ENCODE measurements around the gene SRPRA. TPM values are rescaled to one million over a fixed set of nuclear protein-coding genes. Genes with fewer than 3 reads are reported as not detected.

Gene SRPRA
- total RNA-seq, 1 donor from 2014 or later = 177 TPM

GRCh38 chr11:126253265-126253664 is 15.4 kb downstream of the SRPRA start:
- H3K9me3 Mint-ChIP-seq = no peaks in the 10 kb centered on the region
- intact Hi-C loops (cut with micrococcal nuclease) = no loop called here
- no peak overlapping the region for H3K27ac Mint-ChIP-seq

GRCh38 chr11:126246636-126247035 is 22.1 kb downstream of the SRPRA start:
- Mint-ChIP-seq H3K36me3 (ENCODE audit: low read depth) (peaks cover 8% of the 10 kb centered on the region), H3K27ac (no peak overlapping the region), H3K27me3 (ENCODE audit: low read depth) (no peaks in the 10 kb centered on the region), H3K4me3 (ENCODE audit: low read depth) (no peak overlapping the region), H3K4me1 (ENCODE audit: low read depth) (no peaks in the 10 kb centered on the region), H3K9me3 (no peaks in the 10 kb centered on the region)
- intact Hi-C loops (cut with micrococcal nuclease) = no loop called here
- no peak for DNase-seq (ENCODE audit: low spot score)

More at GRCh38 chr11:126253265-126253664, 15.4 kb downstream of the SRPRA start:
- no peaks in the 10 kb centered on the region for H3K4me1 Mint-ChIP-seq (ENCODE audit: low read depth)
- no peak for DNase-seq (ENCODE audit: low spot score)
- no peaks in the 10 kb centered on the region for H3K27me3 Mint-ChIP-seq (ENCODE audit: low read depth)
- H3K36me3 Mint-ChIP-seq (ENCODE audit: low read depth) = peaks cover 19% of the 10 kb centered on the region
- H3K4me3 Mint-ChIP-seq (ENCODE audit: low read depth) = no peak overlapping the region

GRCh38 chr11:126233391-126233790 is 35.3 kb downstream of the SRPRA start:
- Mint-ChIP-seq H3K27ac (no peak overlapping the region), H3K4me3 (ENCODE audit: low read depth) (no peak overlapping the region), H3K36me3 (ENCODE audit: low read depth) (peaks cover 13% of the 10 kb centered on the region), H3K9me3 (no peaks in the 10 kb centered on the region), H3K4me1 (ENCODE audit: low read depth) (no peaks in the 10 kb centered on the region), H3K27me3 (ENCODE audit: low read depth) (no peaks in the 10 kb centered on the region)
- DNase-seq (ENCODE audit: low spot score) = no peak
- intact Hi-C loops (cut with micrococcal nuclease) = no loop called here

- Mint-ChIP-seq H3K4me3 (ENCODE audit: low read depth) (no peak overlapping the region), H3K27me3 (ENCODE audit: low read depth) (no peaks in the 10 kb centered on the region), H3K27ac (no peak overlapping the region), H3K9me3 (no peaks in the 10 kb centered on the region), H3K4me1 (ENCODE audit: low read depth) (no peaks in the 10 kb centered on the region), H3K36me3 (ENCODE audit: low read depth) (peaks cover 13% of the 10 kb centered on the region)
- intact Hi-C loops (cut with micrococcal nuclease) = no loop called here
- no peak for DNase-seq (ENCODE audit: low spot score)
Observed at GRCh38 chr11:126232683-126233082, 36.0 kb downstream of the SRPRA start.

- no peak overlapping the region for H3K4me3 Mint-ChIP-seq (ENCODE audit: low read depth)
- peaks cover 13% of the 10 kb centered on the region for H3K36me3 Mint-ChIP-seq (ENCODE audit: low read depth)
- intact Hi-C loops (cut with micrococcal nuclease) = no loop called here
- H3K27me3 Mint-ChIP-seq (ENCODE audit: low read depth) = no peaks in the 10 kb centered on the region
- H3K27ac Mint-ChIP-seq = no peak overlapping the region
- no peak for DNase-seq (ENCODE audit: low spot score)
- H3K9me3 Mint-ChIP-seq = no peaks in the 10 kb centered on the region
- H3K4me1 Mint-ChIP-seq (ENCODE audit: low read depth) = no peaks in the 10 kb centered on the region
Observed at GRCh38 chr11:126231725-126232459, 36.8 kb downstream of the SRPRA start.

- no peak overlapping the region for H3K27ac Mint-ChIP-seq
- H3K9me3 Mint-ChIP-seq = no peaks in the 10 kb centered on the region
- intact Hi-C loops (cut with micrococcal nuclease) = no loop called here
- peaks cover 5% of the 10 kb centered on the region for H3K36me3 Mint-ChIP-seq (ENCODE audit: low read depth)
- H3K4me1 Mint-ChIP-seq (ENCODE audit: low read depth) = no peaks in the 10 kb centered on the region
- H3K4me3 Mint-ChIP-seq (ENCODE audit: low read depth) = no peak overlapping the region
- no peak for DNase-seq (ENCODE audit: low spot score)
- H3K27me3 Mint-ChIP-seq (ENCODE audit: low read depth) = no peaks in the 10 kb centered on the region
Observed at GRCh38 chr11:126229858-126230540, 38.7 kb downstream of the SRPRA start.

- no peak for DNase-seq (ENCODE audit: low spot score)
- Mint-ChIP-seq H3K4me3 (ENCODE audit: low read depth) (no peak overlapping the region), H3K27ac (no peak overlapping the region), H3K4me1 (ENCODE audit: low read depth) (peaks cover 1% of the 10 kb centered on the region), H3K36me3 (ENCODE audit: low read depth) (peaks cover 5% of the 10 kb centered on the region), H3K9me3 (no peaks in the 10 kb centered on the region), H3K27me3 (ENCODE audit: low read depth) (no peaks in the 10 kb centered on the region)
- intact Hi-C loops (cut with micrococcal nuclease) = no loop called here
Observed at GRCh38 chr11:126226334-126227084, 42.2 kb downstream of the SRPRA start.

- Mint-ChIP-seq H3K27ac (no peak overlapping the region), H3K36me3 (ENCODE audit: low read depth) (no peaks in the 10 kb centered on the region), H3K4me1 (ENCODE audit: low read depth) (peaks cover 2% of the 10 kb centered on the region), H3K4me3 (ENCODE audit: low read depth) (no peak overlapping the region), H3K27me3 (ENCODE audit: low read depth) (no peaks in the 10 kb centered on the region), H3K9me3 (no peaks in the 10 kb centered on the region)
- DNase-seq (ENCODE audit: low spot score) = no peak
- intact Hi-C loops (cut with micrococcal nuclease) = no loop called here
Observed at GRCh38 chr11:126225295-126225665, 43.4 kb downstream of the SRPRA start.

GRCh38 chr11:126224647-126225294 is 43.9 kb downstream of the SRPRA start:
- DNase-seq (ENCODE audit: low spot score) = no peak

GRCh38 chr11:126219547-126219946 is 49.1 kb downstream of the SRPRA start:
- H3K27ac Mint-ChIP-seq = no peak overlapping the region
- no peaks in the 10 kb centered on the region for H3K9me3 Mint-ChIP-seq
- H3K4me3 Mint-ChIP-seq (ENCODE audit: low read depth) = no peak overlapping the region
- peaks cover 12% of the 10 kb centered on the region for H3K4me1 Mint-ChIP-seq (ENCODE audit: low read depth)
- no peaks in the 10 kb centered on the region for H3K27me3 Mint-ChIP-seq (ENCODE audit: low read depth)
- no peak for DNase-seq (ENCODE audit: low spot score)
- intact Hi-C loops (cut with micrococcal nuclease) = no loop called here
- no peaks in the 10 kb centered on the region for H3K36me3 Mint-ChIP-seq (ENCODE audit: low read depth)

More at GRCh38 chr11:126224647-126225294, 43.9 kb downstream of the SRPRA start:
- Mint-ChIP-seq H3K36me3 (ENCODE audit: low read depth) (no peaks in the 10 kb centered on the region), H3K4me1 (ENCODE audit: low read depth) (peaks cover 3% of the 10 kb centered on the region), H3K27me3 (ENCODE audit: low read depth) (no peaks in the 10 kb centered on the region), H3K9me3 (no peaks in the 10 kb centered on the region), H3K27ac (no peak overlapping the region), H3K4me3 (ENCODE audit: low read depth) (no peak overlapping the region)
- intact Hi-C loops (cut with micrococcal nuclease) = no loop called here

GRCh38 chr11:126217491-126217890 is 51.2 kb downstream of the SRPRA start:
- no peaks in the 10 kb centered on the region for H3K27me3 Mint-ChIP-seq (ENCODE audit: low read depth)
- no peaks in the 10 kb centered on the region for H3K9me3 Mint-ChIP-seq
- H3K4me3 Mint-ChIP-seq (ENCODE audit: low read depth) = no peak overlapping the region
- intact Hi-C loops (cut with micrococcal nuclease) = no loop called here
- H3K27ac Mint-ChIP-seq = no peak overlapping the region
- DNase-seq (ENCODE audit: low spot score) = no peak
- H3K4me1 Mint-ChIP-seq (ENCODE audit: low read depth) = peaks cover 19% of the 10 kb centered on the region
- H3K36me3 Mint-ChIP-seq (ENCODE audit: low read depth) = no peaks in the 10 kb centered on the region

GRCh38 chr11:126216526-126217305 is 52.0 kb downstream of the SRPRA start:
- H3K27ac Mint-ChIP-seq = no peak overlapping the region
- no peak overlapping the region for H3K4me3 Mint-ChIP-seq (ENCODE audit: low read depth)
- no peaks in the 10 kb centered on the region for H3K9me3 Mint-ChIP-seq
- DNase-seq (ENCODE audit: low spot score) = no peak
- intact Hi-C loops (cut with micrococcal nuclease) = no loop called here
- no peaks in the 10 kb centered on the region for H3K36me3 Mint-ChIP-seq (ENCODE audit: low read depth)
- peaks cover 26% of the 10 kb centered on the region for H3K4me1 Mint-ChIP-seq (ENCODE audit: low read depth)
- no peaks in the 10 kb centered on the region for H3K27me3 Mint-ChIP-seq (ENCODE audit: low read depth)

Data from activated T-helper 2 cell treated with anti-CD3 and anti-CD28 coated beads, Interferon-gamma antibody, Interleukin-2, Interleukin-4, amounts not matched to agents 10 μg/mL and 5 μg/mL and 100 μg/mL, durations not matched to agents 14 hours and 24 hours and 36 hours (primary cell).